Tibial nerve (tissue), 3 donors: ENCODE measurements around the gene THYN1.

Experiments
- CTCF ChIP-seq, 5 experiments: fragments of 200-600 bp in 3 of 5; fragments of 450-650 bp in 2 of 5; sonication (generic) in 3 of 5; IDR thresholded peaks; one replicate each; pipeline ENCODE4 v1.5.1; 2016 to 2019; ENCODE audit warnings: antibody characterized with exemption in 5 of 5, mild to moderate bottlenecking in 3 of 5, moderate library complexity in 2 of 5
- POLR2A ChIP-seq, 2 donors: fragments of 450-650 bp; IDR thresholded peaks; one replicate each; pipeline ENCODE4 v1.6.1; 2017; ENCODE audit warnings: antibody characterized with exemption in 2 of 2, mild to moderate bottlenecking in 2 of 2, moderate library complexity in 2 of 2

GRCh38 chr11:134275188-134275533 is 22.0 kb upstream of the THYN1 start:
- TF ChIP-seq POLR2A (IDR thresholded peaks at IDR 0.05), result no peak
- no peak for TF ChIP-seq CTCF (IDR thresholded peaks at IDR 0.05)
